Measurements from ENCODE around the gene COTL1. TPM values are rescaled to one million over a fixed set of nuclear protein-coding genes. Genes with fewer than 3 reads are reported as not detected.
"Not testable (repeated sequence)": the region's sequence is repeated elsewhere in the genome, so short reads cannot be mapped to it uniquely, and the experiment has no call there.

Gene COTL1
- total RNA-seq, 1 experiment from 2014 or later = 408 TPM

GRCh38 chr16:84625556-84625955 is 7.7 kb upstream of the COTL1 start:
- CTCF ChIA-PET = no interaction called here
- Histone ChIP-seq H3K36me3 (ENCODE audit: low read depth, low read length) (no peaks in the 10 kb centered on the region), H3K9ac (ENCODE audit: low read length) (no peak overlapping the region), H4K20me1 (ENCODE audit: low read length) (no peaks in the 10 kb centered on the region), H3K27ac (ENCODE audit: low read length) (no peak overlapping the region), H3K4me2 (ENCODE audit: low read length) (no peak overlapping the region), H3K27me3 (ENCODE audit: low read length) (no peaks in the 10 kb centered on the region), H3K79me2 (ENCODE audit: low read length) (no peaks in the 10 kb centered on the region), H3K4me3 (ENCODE audit: low read length) (no peak overlapping the region), H3K4me1 (ENCODE audit: insufficient read depth, low read length) (peaks cover 9% of the 10 kb centered on the region), H3K9me2 (replicated peaks; ENCODE audit: low read length) (no peaks in the 10 kb centered on the region), H3F3A (ENCODE audit: low read length, unreplicated experiment) (no peaks in the 10 kb centered on the region), H3K9me3 (ENCODE audit: low read length) (no peaks in the 10 kb centered on the region), H2AFZ (ENCODE audit: low read length) (no peak overlapping the region)
- intact Hi-C loops (cut with micrococcal nuclease) = no loop called here
- ATAC-seq (no peak), DNase-seq (no peak)
- POLR2A ChIA-PET (ENCODE audit: unreplicated experiment) = no interaction called here
- TF ChIP-seq EZH2 (IDR thresholded peaks at IDR 0.05; ENCODE audit: low read length, unreplicated experiment) (no peak), EZH2phosphoT487 (IDR thresholded peaks at IDR 0.05; ENCODE audit: borderline replicate concordance, low read length) (no peak), CTCF (conservative IDR thresholded peaks at IDR 0.05; ENCODE audit: low read depth, low read length) (no peak)
- BruUV-seq (replicated peaks) = no TSS peak

DNA sequence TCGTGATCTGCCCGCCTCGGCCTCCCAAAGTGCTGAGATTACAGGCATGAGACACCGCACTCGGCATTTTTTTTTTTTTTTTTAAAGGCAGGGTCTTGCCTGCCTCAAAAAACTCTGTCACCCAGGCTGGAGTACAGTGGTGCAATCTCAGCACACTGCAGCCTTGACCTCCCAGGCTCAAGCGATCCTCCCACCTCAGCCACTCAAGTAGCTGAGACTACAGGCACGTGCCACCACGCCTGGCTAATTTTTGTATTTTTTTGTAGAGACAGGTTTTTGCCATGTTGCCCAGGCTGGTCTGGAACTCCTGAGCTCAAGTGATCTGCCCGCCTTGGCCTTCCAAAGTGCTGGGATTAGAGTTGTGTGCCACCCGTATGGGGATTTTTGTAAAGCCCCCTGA is 3.0 kb upstream of the COTL1 start:
- intact Hi-C loops (cut with micrococcal nuclease) = not testable (repeated sequence)

DNA sequence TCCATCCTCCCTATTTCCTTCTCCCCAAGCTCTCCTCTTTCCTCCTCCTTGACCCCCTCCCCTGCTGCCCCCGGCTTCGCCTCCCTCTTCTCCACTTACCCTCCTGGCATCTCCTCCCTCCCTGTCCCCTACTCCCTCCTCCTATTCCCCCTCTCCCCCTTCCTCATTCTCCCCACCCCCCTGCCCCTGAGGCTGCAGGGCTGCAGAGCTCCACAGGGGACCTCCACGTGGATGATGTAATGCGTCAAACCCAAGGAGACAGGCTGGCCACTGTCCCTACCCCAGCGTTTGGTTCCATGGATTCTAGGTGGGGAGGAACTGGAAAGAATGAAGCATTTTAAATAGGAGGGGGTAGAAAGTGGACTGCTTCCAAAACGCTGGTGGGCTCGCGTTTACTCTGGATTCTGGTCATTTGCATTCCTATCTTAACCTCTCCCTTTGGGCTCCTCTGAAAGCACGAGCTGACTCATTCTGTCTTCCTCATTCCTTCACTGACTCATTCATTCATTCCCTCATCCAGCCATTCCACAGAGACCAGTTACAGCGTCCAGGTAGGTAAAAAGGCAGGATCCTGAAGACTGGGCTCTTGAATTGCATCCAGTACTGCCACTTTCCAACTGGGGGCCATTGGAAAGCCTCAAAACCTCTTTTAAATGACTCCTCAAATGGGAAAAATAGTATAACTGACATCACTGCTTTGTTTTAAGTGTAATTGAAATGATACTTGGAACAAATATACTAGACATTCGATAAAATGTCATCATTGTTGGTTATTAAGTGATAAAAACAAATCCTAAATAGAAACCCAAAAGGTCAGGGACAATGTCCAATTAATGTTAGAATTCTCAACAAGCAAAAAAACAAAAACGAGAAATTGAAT is 943 bp upstream of the COTL1 start:
- H4K20me1 ChIP-seq (ENCODE audit: low read length) = peaks cover 36% of the 10 kb centered on the region
- peak overlapping the region; percentile 55 for H3K4me3 ChIP-seq (ENCODE audit: low read length)
- no peak overlapping the region for H2AFZ ChIP-seq (ENCODE audit: low read length)
- H3K9ac ChIP-seq (ENCODE audit: low read length) = peak overlapping the region; percentile 78
- BruUV-seq (replicated peaks) = TSS peak; percentile 90
- ChIA-PET CTCF (interaction anchor here (1.1 kb wide), 1 partner anchor 107 kb away, joined by 3 read pairs; no protein-coding TSS in a partner anchor), POLR2A (ENCODE audit: unreplicated experiment) (no interaction called here)
- H3K36me3 ChIP-seq (ENCODE audit: low read depth, low read length) = peaks cover 16% of the 10 kb centered on the region
- no peaks in the 10 kb centered on the region for H3K9me2 ChIP-seq (replicated peaks; ENCODE audit: low read length)
- no peaks in the 10 kb centered on the region for H3K9me3 ChIP-seq (ENCODE audit: low read length)
- peaks cover 51% of the 10 kb centered on the region for H3K79me2 ChIP-seq (ENCODE audit: low read length)
- intact Hi-C loops (cut with micrococcal nuclease) = loop anchor here (1.0 to 2.0 kb wide), 2 partner anchors 16 to 108 kb away; no protein-coding TSS in a partner anchor
- DNase-seq (peak; percentile 97), ATAC-seq (peak; percentile 61)
- H3K4me1 ChIP-seq (ENCODE audit: insufficient read depth, low read length) = peaks cover 41% of the 10 kb centered on the region
- peak overlapping the region; percentile 99 for H3K27ac ChIP-seq (ENCODE audit: low read length)
- no peaks in the 10 kb centered on the region for H3F3A ChIP-seq (ENCODE audit: low read length, unreplicated experiment)
- peak overlapping the region; percentile 79 for H3K4me2 ChIP-seq (ENCODE audit: low read length)
- no peaks in the 10 kb centered on the region for H3K27me3 ChIP-seq (ENCODE audit: low read length)
- TF ChIP-seq CTCF (conservative IDR thresholded peaks at IDR 0.05; ENCODE audit: low read depth, low read length) (no peak), EZH2phosphoT487 (IDR thresholded peaks at IDR 0.05; ENCODE audit: borderline replicate concordance, low read length) (no peak), EZH2 (IDR thresholded peaks at IDR 0.05; ENCODE audit: low read length, unreplicated experiment) (no peak)

More for the DNA sequence above, 3.0 kb upstream of the COTL1 start:
- H3K27me3 ChIP-seq (ENCODE audit: low read length); H3F3A ChIP-seq (ENCODE audit: low read length, unreplicated experiment); H3K4me3 ChIP-seq (ENCODE audit: low read length); H3K9me3 ChIP-seq (ENCODE audit: low read length); ATAC-seq; H3K9ac ChIP-seq (ENCODE audit: low read length); H3K27ac ChIP-seq (ENCODE audit: low read length); H2AFZ ChIP-seq (ENCODE audit: low read length); POLR2A ChIA-PET (ENCODE audit: unreplicated experiment); H3K4me2 ChIP-seq (ENCODE audit: low read length); DNase-seq; H3K9me2 ChIP-seq (replicated peaks; ENCODE audit: low read length); H3K36me3 ChIP-seq (ENCODE audit: low read depth, low read length); BruUV-seq (replicated peaks): not testable (repeated sequence)
- H3K79me2 ChIP-seq (ENCODE audit: low read length) = peaks cover 30% of the 10 kb centered on the region
- CTCF ChIA-PET = interaction anchor here (0.5 to 0.7 kb wide), 2 partner anchors 51 to 86 kb away, joined by 3 to 4 read pairs; no protein-coding TSS in a partner anchor
- peaks cover 25% of the 10 kb centered on the region for H3K4me1 ChIP-seq (ENCODE audit: insufficient read depth, low read length)
- H4K20me1 ChIP-seq (ENCODE audit: low read length) = peaks cover 16% of the 10 kb centered on the region
